NOMO-1 treated with DMSO at 0.1 percent for 48 hours (cell line): ENCODE measurements around the gene TUBGCP2.

ENCODE experiments used
- DNase-seq: peaks from one replicate; lab custom pipeline; 2025; ENCODE audit not compliant: unreplicated experiment; lab: John Stamatoyannopoulos, UW

TUBGCP2 gene, protein sequence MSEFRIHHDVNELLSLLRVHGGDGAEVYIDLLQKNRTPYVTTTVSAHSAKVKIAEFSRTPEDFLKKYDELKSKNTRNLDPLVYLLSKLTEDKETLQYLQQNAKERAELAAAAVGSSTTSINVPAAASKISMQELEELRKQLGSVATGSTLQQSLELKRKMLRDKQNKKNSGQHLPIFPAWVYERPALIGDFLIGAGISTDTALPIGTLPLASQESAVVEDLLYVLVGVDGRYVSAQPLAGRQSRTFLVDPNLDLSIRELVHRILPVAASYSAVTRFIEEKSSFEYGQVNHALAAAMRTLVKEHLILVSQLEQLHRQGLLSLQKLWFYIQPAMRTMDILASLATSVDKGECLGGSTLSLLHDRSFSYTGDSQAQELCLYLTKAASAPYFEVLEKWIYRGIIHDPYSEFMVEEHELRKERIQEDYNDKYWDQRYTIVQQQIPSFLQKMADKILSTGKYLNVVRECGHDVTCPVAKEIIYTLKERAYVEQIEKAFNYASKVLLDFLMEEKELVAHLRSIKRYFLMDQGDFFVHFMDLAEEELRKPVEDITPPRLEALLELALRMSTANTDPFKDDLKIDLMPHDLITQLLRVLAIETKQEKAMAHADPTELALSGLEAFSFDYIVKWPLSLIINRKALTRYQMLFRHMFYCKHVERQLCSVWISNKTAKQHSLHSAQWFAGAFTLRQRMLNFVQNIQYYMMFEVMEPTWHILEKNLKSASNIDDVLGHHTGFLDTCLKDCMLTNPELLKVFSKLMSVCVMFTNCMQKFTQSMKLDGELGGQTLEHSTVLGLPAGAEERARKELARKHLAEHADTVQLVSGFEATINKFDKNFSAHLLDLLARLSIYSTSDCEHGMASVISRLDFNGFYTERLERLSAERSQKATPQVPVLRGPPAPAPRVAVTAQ

DNA sequence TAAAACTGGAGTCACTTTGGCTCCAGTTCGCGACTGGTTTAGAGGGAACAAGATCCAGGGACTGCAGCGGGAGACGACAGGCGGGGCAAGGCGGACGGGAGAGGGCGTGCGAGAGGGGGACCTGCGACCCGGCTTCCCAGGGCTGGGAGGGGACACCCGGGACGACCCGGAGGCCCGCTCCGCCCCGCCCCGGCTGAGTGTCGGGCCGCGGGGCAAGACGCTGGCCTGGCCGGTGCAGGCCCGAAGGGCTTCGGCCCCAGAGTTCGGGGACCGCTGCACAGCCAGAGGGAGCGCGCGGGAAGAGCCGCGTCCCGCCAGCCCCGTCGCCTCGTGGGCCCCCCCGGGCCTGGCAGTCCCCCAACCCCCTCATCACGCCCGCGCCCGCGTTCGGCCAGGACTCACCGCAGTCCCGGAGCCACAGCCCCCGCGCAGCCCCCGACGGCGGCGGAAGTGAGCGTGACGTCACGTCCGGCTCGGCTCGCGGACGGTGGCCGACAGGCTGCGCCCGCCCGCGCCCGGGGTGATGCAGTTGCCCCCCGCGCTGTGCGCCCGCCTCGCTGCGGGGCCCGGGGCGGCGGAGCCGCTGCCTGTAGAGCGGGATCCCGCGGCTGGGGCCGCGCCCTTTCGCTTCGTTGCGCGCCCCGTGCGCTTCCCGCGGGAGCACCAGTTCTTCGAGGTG, at the start of gene TUBGCP2, which contains the start of gene ZNF511:
TUBGCP2 (minus strand) TSS at position 452 of the 679 bp plus-strand sequence. CDS start 5,931 bp downstream, outside the sequence.
ZNF511 (plus strand) TSS at position 494 of the 679 bp plus-strand sequence; CDS start at position 524, 30 bp downstream.
- DNase-seq: peak; percentile 62

- peak; percentile 70 for DNase-seq
Measured at GRCh38 chr10:133357285-133358161, 48.9 kb upstream of the TUBGCP2 start, which contains the start of gene FUOM. FUOM (minus strand) TSS chr10:133358019; CDS start chr10:133358007, 12 bp downstream.

- no peak for DNase-seq
Measured at GRCh38 chr10:133356549-133357284, 48.0 kb upstream of the TUBGCP2 start.

DNA sequence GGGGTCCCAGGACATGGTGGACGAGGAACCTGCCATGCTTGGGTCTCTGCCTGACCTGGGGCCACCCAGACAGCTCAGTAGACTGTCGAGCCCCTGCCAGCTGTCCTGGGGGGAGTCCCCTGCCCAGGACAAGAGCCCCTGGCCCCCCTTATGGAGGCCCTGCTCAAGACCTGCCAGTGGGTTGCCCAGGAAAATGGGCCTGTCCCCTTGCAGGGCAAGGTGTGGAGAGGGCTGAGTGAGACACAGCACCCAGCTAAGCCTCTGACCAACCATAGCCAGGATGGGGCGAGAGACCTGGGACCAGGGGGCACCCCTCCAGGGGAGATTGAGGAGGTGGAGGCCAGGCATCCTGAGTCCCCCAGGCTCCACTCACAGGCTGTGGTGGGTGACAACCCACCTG, 47.3 kb upstream of the TUBGCP2 start:
- DNase-seq: no peak

- DNase-seq: no peak
Measured at GRCh38 chr10:133355266-133355665, 46.6 kb upstream of the TUBGCP2 start.

DNA sequence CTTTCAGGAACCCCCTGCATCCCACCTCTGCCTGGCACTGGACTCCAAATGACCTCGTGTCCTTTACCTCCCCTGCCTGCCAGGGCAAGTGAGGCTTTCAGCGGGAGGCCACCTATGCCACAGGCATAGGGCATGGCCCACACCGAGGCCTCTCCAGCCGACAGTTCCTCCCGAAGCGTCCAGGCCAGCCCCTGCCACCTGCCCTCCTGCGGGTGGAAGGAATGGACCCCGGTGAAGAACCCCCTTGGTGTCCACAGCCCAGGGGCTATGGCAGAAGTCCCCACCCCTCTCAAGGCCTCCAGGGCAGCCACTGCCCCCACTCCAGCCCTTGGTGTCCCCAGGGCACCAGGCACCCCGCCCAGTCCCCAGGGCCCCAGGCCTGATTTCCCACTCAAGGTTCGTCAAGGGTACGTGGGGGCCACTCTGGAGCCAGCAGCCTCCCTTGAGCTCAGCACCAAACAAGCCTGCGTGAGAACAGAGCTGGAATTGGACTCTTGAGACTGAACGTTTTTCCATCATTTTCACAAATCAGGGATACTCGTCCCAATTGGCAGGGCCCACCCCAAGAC, 46.1 kb upstream of the TUBGCP2 start:
- DNase-seq: no peak

DNA sequence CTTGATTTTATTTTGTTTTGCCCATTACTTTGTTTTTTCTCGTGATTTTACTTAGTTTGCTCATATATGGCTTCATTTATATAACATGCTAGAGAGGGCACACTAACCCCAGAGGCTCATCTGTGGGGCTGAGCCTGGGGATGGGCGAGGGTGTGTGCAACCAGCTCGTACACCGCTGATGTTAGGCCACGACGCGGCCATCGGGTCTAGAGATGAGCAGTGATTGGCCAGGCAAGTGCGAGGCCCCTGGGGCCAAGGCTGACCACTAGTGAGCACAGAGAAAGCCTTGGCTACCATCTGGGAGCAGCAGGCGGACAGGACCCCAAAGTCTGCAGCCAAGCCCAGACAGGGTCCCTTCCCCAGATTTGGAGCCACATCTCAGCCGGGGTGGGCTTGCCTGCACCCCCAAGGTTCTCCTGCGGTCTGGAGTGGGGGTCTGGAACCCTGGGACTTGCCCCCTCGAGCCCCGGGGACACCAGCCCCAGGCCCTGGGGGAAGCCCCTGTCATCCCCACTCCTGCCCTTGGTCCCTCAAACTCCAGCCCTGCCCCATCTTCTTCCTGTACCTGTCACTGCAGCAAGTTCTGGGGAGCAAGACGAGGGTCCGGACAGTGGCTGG, 45.4 kb upstream of the TUBGCP2 start:
- DNase-seq: no peak

DNA sequence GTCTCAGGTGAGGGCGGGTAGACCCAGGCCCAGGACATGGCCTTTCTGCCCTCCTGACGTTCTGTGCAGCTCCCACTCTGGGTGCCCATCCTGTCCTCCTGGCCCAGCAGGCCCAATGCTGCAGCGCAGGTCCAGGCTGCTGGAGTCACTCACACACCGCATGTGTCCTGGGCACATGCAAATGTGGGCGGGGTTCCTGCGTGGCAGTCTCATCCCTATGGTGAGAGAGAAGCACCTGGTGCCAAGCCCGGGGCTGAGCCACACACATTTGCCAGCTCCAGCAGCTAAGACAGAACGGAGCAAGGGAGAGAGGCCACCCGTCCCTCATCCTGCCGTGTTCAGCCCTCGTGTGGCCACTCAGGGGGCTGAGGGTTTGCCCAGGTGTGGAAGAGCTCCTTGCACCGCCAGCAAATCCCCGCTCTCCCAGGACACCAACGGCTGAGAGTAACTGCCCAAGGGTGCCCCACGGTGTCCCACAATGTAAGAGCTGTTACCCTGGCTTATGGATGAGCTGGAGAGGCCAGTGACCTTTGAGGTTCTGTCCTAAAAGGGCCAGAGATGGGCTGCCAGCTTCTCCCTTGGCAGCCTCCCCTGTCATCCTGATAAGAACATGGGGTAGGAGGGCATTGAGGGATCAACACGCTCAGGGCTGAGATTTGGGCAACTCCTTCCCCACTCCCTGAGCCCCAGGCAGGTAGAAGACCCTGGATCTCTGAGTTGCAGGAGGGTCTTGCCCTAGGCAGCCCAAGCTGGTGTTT, 44.7 kb upstream of the TUBGCP2 start:
- no peak for DNase-seq

- no peak for DNase-seq
Measured at GRCh38 chr10:133351408-133352318, 43.0 kb upstream of the TUBGCP2 start.

DNA sequence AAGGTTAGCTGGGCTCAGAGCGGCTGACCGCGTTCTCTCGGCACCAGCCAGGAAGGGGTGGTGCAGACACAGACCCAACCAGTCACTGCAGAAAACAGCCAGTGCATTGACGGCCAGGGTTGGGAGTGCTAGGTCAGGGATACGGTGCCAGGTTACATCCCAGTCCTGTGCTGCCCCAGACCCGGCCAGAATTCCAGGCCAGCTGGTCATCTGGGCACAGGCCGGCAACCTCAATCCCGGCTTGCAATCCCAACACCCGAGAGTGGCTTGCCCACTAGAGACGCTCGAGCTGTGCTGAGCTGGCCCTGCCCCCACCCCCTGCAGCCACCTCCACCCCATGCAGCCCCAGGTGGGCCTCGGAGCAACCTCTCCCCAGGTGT, 42.3 kb upstream of the TUBGCP2 start:
- no peak for DNase-seq

DNA sequence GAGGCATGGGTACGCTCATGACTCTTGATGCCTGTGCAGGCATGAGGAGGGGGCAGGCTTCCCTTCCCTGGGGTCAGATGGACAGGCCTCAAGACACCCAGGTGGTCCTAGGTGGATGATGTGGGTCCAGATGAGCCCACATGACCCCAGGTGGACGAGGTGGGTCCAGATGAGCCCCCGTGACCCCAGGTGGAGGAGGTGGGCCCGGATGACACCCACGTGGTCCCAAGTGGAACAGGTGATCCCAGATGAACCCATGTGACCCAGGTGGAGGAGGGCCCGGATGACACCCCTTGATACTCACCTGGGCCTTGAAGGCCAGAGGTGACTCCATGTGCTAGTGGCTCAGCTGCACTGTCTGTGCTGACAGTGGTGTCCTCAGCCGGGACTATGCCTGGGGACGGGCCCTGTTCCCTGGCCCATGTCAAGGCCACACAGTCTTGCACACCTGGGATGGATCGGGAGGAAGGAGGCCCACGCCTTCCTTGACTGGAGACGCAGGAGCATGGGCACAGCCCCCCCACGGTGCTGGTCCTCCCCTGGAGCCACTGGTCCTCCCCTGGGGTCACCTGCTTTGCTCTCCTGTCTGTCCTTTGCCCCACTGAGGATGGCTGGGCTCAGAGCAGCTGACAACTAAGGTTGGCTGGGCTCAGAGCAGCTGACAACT, 41.7 kb upstream of the TUBGCP2 start:
- DNase-seq: no peak

DNA sequence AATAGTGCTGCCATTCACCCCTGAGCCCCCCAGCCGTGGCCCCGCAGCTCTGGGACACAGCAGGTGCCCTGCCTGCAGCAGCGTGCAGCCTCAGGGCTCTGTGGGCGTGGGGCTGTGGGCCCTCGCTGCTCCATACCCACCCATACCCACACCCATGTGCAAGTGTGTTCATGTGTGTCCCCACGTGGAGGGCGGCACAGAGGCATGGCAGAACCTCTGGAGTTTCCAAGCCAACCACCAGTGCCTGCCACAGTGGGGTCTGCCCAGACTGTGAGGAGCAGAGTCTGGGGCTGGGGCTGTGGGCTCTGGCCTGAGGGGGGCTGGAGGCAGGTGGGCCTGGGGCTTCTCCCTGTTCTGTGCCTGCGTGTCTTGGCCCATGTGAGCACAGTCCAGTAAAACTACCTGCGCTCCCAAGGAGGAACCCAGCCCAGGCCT, 40.9 kb upstream of the TUBGCP2 start:
- no peak for DNase-seq

GRCh38 chr10:133349160-133349568, 40.5 kb upstream of the TUBGCP2 start:
- no peak for DNase-seq

GRCh38 chr10:133347710-133348517, 39.2 kb upstream of the TUBGCP2 start:
- DNase-seq: no peak

GRCh38 chr10:133346413-133346812, 37.7 kb upstream of the TUBGCP2 start:
- no peak for DNase-seq
